ENCODE measurements around the gene NPHP4.

The NPHP4 gene

DNA sequence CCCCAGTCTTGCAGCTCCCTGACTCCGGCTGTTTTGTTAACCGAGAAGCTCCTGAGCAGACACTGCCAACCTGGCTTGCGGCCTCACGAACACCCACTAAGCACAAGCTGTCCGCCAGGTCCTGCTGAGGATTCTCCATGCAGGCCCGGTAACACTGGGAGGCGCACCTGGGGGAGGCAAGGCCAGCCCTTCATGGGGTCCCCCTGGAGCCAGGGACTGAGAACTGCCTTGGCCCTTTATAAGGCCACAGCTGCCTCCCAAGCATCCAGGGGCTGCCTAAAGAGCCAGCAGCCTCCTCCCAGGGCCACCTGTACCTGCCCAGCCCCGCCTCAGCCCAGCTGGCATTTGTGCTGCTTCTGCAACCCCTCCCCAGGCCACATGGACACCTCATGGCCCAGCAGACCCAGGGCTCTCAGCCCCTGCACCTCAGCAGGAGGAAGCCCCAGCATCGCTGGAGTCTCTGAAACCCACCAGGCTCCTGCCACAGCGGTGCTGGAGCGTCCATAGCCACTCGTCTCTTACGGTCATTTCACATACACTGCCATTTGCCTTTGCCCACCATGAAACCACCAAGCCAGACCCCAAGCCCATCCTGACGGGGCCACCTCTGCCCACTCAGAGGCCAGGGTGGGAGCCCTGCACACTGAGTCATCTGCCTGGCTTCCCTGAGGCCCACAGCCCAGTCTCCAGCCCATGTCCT is 82.5 kb downstream of the NPHP4 start:
- no peaks in the 10 kb centered on the region for H3K9me2 ChIP-seq (replicated peaks; ENCODE audit: insufficient read depth, low read length)
- H3K4me2 ChIP-seq (ENCODE audit: low read depth, low read length), result no peak overlapping the region
- H3K36me3 ChIP-seq (replicated peaks; ENCODE audit: insufficient read depth, low read length), result no peaks in the 10 kb centered on the region
- DNase-seq, result no peak
- no peak overlapping the region for H3K9ac ChIP-seq (ENCODE audit: low read length)
- H3F3A ChIP-seq (ENCODE audit: insufficient read depth, low read length), result no peaks in the 10 kb centered on the region
- H3K27ac ChIP-seq (ENCODE audit: low read length), result no peak overlapping the region
- H2AFZ ChIP-seq (ENCODE audit: low read length), result no peak overlapping the region
- TF ChIP-seq EZH2phosphoT487 (IDR thresholded peaks at IDR 0.05; ENCODE audit: low read length) (no peak), EZH2 (optimal IDR thresholded peaks at IDR 0.05; ENCODE audit: low read depth, low read length) (no peak)
- TF ChIP-seq, protein P1, sequence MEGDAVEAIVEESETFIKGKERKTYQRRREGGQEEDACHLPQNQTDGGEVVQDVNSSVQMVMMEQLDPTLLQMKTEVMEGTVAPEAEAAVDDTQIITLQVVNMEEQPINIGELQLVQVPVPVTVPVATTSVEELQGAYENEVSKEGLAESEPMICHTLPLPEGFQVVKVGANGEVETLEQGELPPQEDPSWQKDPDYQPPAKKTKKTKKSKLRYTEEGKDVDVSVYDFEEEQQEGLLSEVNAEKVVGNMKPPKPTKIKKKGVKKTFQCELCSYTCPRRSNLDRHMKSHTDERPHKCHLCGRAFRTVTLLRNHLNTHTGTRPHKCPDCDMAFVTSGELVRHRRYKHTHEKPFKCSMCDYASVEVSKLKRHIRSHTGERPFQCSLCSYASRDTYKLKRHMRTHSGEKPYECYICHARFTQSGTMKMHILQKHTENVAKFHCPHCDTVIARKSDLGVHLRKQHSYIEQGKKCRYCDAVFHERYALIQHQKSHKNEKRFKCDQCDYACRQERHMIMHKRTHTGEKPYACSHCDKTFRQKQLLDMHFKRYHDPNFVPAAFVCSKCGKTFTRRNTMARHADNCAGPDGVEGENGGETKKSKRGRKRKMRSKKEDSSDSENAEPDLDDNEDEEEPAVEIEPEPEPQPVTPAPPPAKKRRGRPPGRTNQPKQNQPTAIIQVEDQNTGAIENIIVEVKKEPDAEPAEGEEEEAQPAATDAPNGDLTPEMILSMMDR (IDR thresholded peaks at IDR 0.05; ENCODE audit: low read length), result no peak
- no peaks in the 10 kb centered on the region for H3K4me1 ChIP-seq (ENCODE audit: low read length)
- H3K9me3 ChIP-seq (replicated peaks; ENCODE audit: insufficient read depth, low read length), result no peaks in the 10 kb centered on the region
- H3K79me2 ChIP-seq (ENCODE audit: low read length), result no peaks in the 10 kb centered on the region
- H3K4me3 ChIP-seq (ENCODE audit: low read length), result no peak overlapping the region
- H3K27me3 ChIP-seq (replicated peaks; ENCODE audit: insufficient read depth, low read length), result no peaks in the 10 kb centered on the region
- H4K20me1 ChIP-seq (ENCODE audit: insufficient read depth, low read length), result no peaks in the 10 kb centered on the region

DNA sequence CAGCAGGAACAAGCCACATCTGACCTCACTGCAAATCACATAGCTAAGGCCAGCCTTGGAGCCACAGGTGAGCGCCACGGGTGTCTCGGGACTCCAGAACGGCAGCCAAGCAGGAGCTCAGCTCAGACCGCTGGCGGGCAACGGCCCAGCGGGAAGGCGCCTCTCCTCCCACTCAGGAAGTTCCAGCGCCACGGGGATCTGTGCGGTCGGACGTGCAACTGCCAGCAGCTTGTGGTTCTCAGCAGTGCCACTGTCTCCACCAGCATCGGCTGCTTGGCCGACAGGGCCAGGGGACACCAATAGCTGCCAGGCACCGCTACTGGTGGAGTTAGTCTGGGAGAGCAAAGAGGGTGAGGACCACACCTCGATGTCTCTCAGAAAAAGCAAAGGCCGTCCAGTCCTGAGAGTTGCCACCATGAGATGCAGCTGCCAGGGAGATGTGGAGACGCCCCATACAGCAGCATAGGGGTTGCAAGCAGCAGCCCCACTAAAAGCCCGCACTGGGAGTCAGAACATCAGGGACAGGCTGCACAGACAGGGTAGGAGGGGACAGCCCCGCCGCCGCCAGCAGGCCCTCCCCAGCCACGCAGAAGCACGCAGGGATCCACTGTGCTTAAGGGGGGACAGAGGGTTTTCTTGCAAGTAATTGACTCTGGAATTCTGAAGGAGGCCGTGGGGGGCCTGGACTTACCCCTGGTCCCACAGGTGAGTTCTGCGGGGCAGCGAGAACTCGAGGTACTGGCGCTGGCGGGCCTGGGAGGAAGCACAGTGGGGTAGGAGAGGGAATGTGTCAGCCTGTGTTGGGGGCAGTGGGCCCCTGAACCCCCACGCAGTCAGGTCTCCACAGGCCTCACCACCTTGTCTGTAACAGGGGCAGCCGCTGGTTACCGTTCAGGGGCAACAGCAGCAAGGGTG is 83.5 kb downstream of the NPHP4 start:
- Histone ChIP-seq H3K27me3 (replicated peaks; ENCODE audit: insufficient read depth, low read length) (no peaks in the 10 kb centered on the region), H2AFZ (ENCODE audit: low read length) (no peak overlapping the region), H3K4me1 (ENCODE audit: low read length) (no peaks in the 10 kb centered on the region), H3K9me2 (replicated peaks; ENCODE audit: insufficient read depth, low read length) (no peaks in the 10 kb centered on the region), H3K36me3 (replicated peaks; ENCODE audit: insufficient read depth, low read length) (no peaks in the 10 kb centered on the region), H3K27ac (ENCODE audit: low read length) (no peak overlapping the region), H3K4me2 (ENCODE audit: low read depth, low read length) (no peak overlapping the region), H3K79me2 (ENCODE audit: low read length) (no peaks in the 10 kb centered on the region), H3K4me3 (ENCODE audit: low read length) (no peak overlapping the region), H3K9ac (ENCODE audit: low read length) (no peak overlapping the region), H4K20me1 (ENCODE audit: insufficient read depth, low read length) (no peaks in the 10 kb centered on the region), H3F3A (ENCODE audit: insufficient read depth, low read length) (no peaks in the 10 kb centered on the region), H3K9me3 (replicated peaks; ENCODE audit: insufficient read depth, low read length) (no peaks in the 10 kb centered on the region)
- TF ChIP-seq, protein P1 (IDR thresholded peaks at IDR 0.05; ENCODE audit: low read length), result no peak
- no peak for TF ChIP-seq EZH2phosphoT487 (IDR thresholded peaks at IDR 0.05; ENCODE audit: low read length)
- no peak for DNase-seq

DNA sequence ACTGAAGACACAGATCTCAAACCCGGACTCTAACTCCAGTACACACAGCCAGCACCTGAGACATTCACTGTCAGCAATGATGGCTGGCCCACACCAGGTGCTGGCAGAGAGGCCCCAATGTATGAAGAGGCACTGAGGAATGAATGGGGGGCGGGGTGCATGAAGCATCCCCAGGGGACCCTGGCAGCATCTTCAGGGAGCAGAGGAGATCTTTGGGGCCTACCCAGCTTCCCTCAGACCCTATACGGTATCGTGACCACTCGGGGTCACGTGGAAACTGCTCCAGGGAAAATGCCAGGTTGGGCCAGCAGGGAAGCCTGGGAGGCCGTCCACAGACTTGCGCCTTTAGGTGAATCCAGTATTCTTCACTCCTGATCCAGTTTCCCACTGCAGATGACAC is 84.3 kb downstream of the NPHP4 start:
- no peaks in the 10 kb centered on the region for H3K9me2 ChIP-seq (replicated peaks; ENCODE audit: insufficient read depth, low read length)
- no peaks in the 10 kb centered on the region for H3F3A ChIP-seq (ENCODE audit: insufficient read depth, low read length)
- no peak for DNase-seq
- TF ChIP-seq EZH2phosphoT487 (IDR thresholded peaks at IDR 0.05; ENCODE audit: low read length) (no peak), EZH2 (optimal IDR thresholded peaks at IDR 0.05; ENCODE audit: low read depth, low read length) (no peak)
- TF ChIP-seq, protein P1 (IDR thresholded peaks at IDR 0.05; ENCODE audit: low read length), result no peak
- no peak overlapping the region for H2AFZ ChIP-seq (ENCODE audit: low read length)
- no peak overlapping the region for H3K9ac ChIP-seq (ENCODE audit: low read length)
- no peaks in the 10 kb centered on the region for H4K20me1 ChIP-seq (ENCODE audit: insufficient read depth, low read length)
- no peaks in the 10 kb centered on the region for H3K36me3 ChIP-seq (replicated peaks; ENCODE audit: insufficient read depth, low read length)
- no peaks in the 10 kb centered on the region for H3K27me3 ChIP-seq (replicated peaks; ENCODE audit: insufficient read depth, low read length)
- no peak overlapping the region for H3K4me3 ChIP-seq (ENCODE audit: low read length)
- H3K79me2 ChIP-seq (ENCODE audit: low read length), result no peaks in the 10 kb centered on the region
- no peak overlapping the region for H3K27ac ChIP-seq (ENCODE audit: low read length)
- H3K9me3 ChIP-seq (replicated peaks; ENCODE audit: insufficient read depth, low read length), result no peaks in the 10 kb centered on the region
- no peaks in the 10 kb centered on the region for H3K4me1 ChIP-seq (ENCODE audit: low read length)
- no peak overlapping the region for H3K4me2 ChIP-seq (ENCODE audit: low read depth, low read length)

Measured in MM.1S (cell line).